Measurements from ENCODE around the gene KIF6.

The KIF6 gene

GRCh38 chr6:39366931-39367618 lies 358.1 kb downstream of the KIF6 start:
- no peak for DNase-seq (ENCODE audit: extremely low read depth, low read depth)
- no peak for TF ChIP-seq CTCF (IDR thresholded peaks at IDR 0.05; ENCODE audit: low read depth, low read length, missing control alignments)

GRCh38 chr6:39365281-39366074 lies 359.7 kb downstream of the KIF6 start:
- TF ChIP-seq CTCF (IDR thresholded peaks at IDR 0.05; ENCODE audit: low read depth, low read length, missing control alignments) = no peak
- no peak for DNase-seq (ENCODE audit: extremely low read depth, low read depth)
- H3K4me3 ChIP-seq (replicated peaks; ENCODE audit: low read depth, low read length) = no peak overlapping the region

More at GRCh38 chr6:39366931-39367618, 358.1 kb downstream of the KIF6 start:
- no peak overlapping the region for H3K4me3 ChIP-seq (replicated peaks; ENCODE audit: low read depth, low read length)

GRCh38 chr6:39363280-39363679 lies 361.9 kb downstream of the KIF6 start:
- no peak overlapping the region for H3K4me3 ChIP-seq (replicated peaks; ENCODE audit: low read depth, low read length)
- no peak for DNase-seq (ENCODE audit: extremely low read depth, low read depth)
- no peak for TF ChIP-seq CTCF (IDR thresholded peaks at IDR 0.05; ENCODE audit: low read depth, low read length, missing control alignments)

DNA sequence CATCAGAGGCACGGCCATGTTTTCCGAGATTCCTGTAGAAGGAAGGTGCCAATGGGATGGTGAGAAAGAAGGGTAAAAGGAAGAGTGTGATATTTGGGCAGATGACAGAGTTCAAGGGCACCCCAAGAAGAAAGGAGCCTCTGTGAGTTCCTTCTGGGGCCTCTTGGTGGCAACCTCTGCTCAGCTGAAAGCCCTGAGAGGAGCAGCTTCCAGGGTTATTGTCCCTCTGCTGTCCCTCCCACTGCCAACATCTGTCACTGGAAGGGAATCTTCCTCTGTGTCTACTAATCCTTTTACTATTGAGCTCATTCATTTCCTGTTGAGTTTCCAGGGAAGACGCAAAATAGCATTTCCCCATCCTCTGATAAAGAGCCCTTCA lies 362.7 kb downstream of the KIF6 start:
- H3K4me3 ChIP-seq (replicated peaks; ENCODE audit: low read depth, low read length) = no peak overlapping the region
- peak; percentile 0 for TF ChIP-seq CTCF (IDR thresholded peaks at IDR 0.05; ENCODE audit: low read depth, low read length, missing control alignments)
- DNase-seq (ENCODE audit: extremely low read depth, low read depth) = no peak

DNA sequence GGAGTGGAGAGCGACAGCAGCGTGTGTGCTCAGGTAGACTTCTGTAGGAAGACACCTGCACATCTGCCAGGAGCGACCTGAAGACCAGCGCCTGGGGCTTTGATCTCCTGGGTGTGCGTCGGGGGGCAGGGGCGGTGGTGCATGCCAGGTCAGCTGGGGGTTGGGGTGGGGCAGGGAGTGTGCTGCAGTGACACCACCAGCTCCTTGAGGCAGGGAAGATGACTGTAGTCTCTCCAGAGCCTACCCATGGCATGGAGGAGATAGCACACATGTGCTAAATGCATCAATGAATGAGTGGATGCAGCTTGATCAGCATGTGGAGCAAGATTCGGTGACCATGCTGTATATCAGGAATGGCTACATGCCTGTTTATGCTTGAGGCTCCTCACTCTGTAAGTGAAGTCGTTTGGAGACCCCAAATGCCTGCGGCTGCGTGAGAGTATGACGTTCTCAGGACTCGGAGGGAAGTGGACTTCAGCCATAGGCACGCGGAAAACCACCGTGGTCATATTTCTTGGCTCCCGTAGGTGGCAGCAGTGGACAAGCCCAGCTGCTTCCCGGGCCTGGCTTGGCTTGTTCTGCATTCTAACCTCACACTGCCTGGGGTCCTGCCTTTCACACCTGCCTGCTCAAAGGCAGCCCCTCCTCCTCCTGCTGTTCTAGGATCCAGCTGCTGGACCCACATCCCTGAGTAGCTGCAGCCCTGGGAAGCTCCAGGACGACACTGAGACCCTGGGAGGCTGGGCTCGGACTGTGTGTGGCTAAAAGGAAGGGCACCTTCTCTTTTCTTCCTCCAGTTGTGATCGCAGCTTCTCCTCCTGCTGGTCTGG lies 363.3 kb downstream of the KIF6 start:
- DNase-seq (ENCODE audit: extremely low read depth, low read depth) = peak; percentile 54
- TF ChIP-seq CTCF (IDR thresholded peaks at IDR 0.05; ENCODE audit: low read depth, low read length, missing control alignments) = peak; percentile 78
- no peak overlapping the region for H3K4me3 ChIP-seq (replicated peaks; ENCODE audit: low read depth, low read length)

GRCh38 chr6:39360378-39360777 lies 364.8 kb downstream of the KIF6 start:
- no peak for TF ChIP-seq CTCF (IDR thresholded peaks at IDR 0.05; ENCODE audit: low read depth, low read length, missing control alignments)
- no peak for DNase-seq (ENCODE audit: extremely low read depth, low read depth)
- no peak overlapping the region for H3K4me3 ChIP-seq (replicated peaks; ENCODE audit: low read depth, low read length)
